ENCODE measurements around the gene SPPL3.

Gene SPPL3

GRCh38 chr12:120846721-120847120, 57.4 kb downstream of the SPPL3 start (continued):
- peak; percentile 58; the same call in 1 of the 2 replicates for TF ChIP-seq ZNF843 (tag by site-specific recombination; IDR thresholded peaks at IDR 0.05)
- TF ChIP-seq ZNF473 (tag by site-specific recombination; IDR thresholded peaks at IDR 0.05), result no peak
- peak; percentile 24; the same call in 1 of the 2 replicates for TF ChIP-seq IKZF3 (tag by site-specific recombination; IDR thresholded peaks at IDR 0.05)
- no peak for TF ChIP-seq ZBTB44 (tag by site-specific recombination; IDR thresholded peaks at IDR 0.05)
- 0 out of 2 replicates have a peak, but pooled peaks have one; percentile 30 for TF ChIP-seq EGR2 (tag by site-specific recombination; IDR thresholded peaks at IDR 0.05; ENCODE audit: low read depth)
- TF ChIP-seq ZNF133 (tag by site-specific recombination; IDR thresholded peaks at IDR 0.05), result no peak
- no peak for TF ChIP-seq ZNF518A (tag by site-specific recombination; conservative IDR thresholded peaks at IDR 0.05; ENCODE audit: low read depth)
- TF ChIP-seq ZFHX2 (tag by site-specific recombination; conservative IDR thresholded peaks at IDR 0.05), result peak; percentile 73
- TF ChIP-seq ZNF280C (tag by site-specific recombination; IDR thresholded peaks at IDR 0.05), result no peak
- no peak for TF ChIP-seq ZNF292 (tag by site-specific recombination; IDR thresholded peaks at IDR 0.05; ENCODE audit: borderline replicate concordance, low read depth)
- no peak for TF ChIP-seq ZNF626 (tag by site-specific recombination; IDR thresholded peaks at IDR 0.05)
- no peak for TF ChIP-seq ZNF311 (tag by site-specific recombination; IDR thresholded peaks at IDR 0.05; ENCODE audit: borderline replicate concordance)
- no peak for TF ChIP-seq ZNF707 (tag by site-specific recombination; IDR thresholded peaks at IDR 0.05)
- TF ChIP-seq ZNF416 (tag by site-specific recombination; IDR thresholded peaks at IDR 0.05), result no peak
- TF ChIP-seq ZBTB10 (tag by site-specific recombination; IDR thresholded peaks at IDR 0.05), result no peak
- TF ChIP-seq ZNF555 (tag by site-specific recombination; conservative IDR thresholded peaks at IDR 0.05), result no peak
- no peak for TF ChIP-seq ZNF266 (tag by site-specific recombination; IDR thresholded peaks at IDR 0.05; ENCODE audit: low read depth)
- peak; percentile 74; the same call in 1 of the 2 replicates for TF ChIP-seq PRDM4 (tag by site-specific recombination; IDR thresholded peaks at IDR 0.05)
- TF ChIP-seq PRDM6 (tag by site-specific recombination; IDR thresholded peaks at IDR 0.05), result peak; percentile 91
- no peak for TF ChIP-seq ZNF23 (tag by site-specific recombination; IDR thresholded peaks at IDR 0.05; ENCODE audit: borderline replicate concordance)
- TF ChIP-seq TRIM28 (IDR thresholded peaks at IDR 0.05; ENCODE audit: borderline replicate concordance, low read length), result no peak
- no peak for TF ChIP-seq ZNF274 (IDR thresholded peaks at IDR 0.05; ENCODE audit: low read length)
- no peak for TF ChIP-seq ZNF274 (tag by site-specific recombination; IDR thresholded peaks at IDR 0.05; ENCODE audit: borderline replicate concordance)
- TF ChIP-seq ZBTB8A (tag by site-specific recombination; IDR thresholded peaks at IDR 0.05), result no peak
- no peak for TF ChIP-seq ZNF529 (tag by site-specific recombination; IDR thresholded peaks at IDR 0.05; ENCODE audit: insufficient replicate concordance)

All from HEK293 (cell line).